SKM-1 (cell line): ENCODE results near the gene NUMB.

Source experiments
- DNase-seq: peaks from one replicate; lab custom pipeline; 2025; ENCODE audit not compliant: unreplicated experiment; lab: John Stamatoyannopoulos, UW

NUMB gene

GRCh38 chr14:73262427-73263183 is 195.7 kb downstream of the NUMB start:
- DNase-seq: no peak

- DNase-seq: no peak
Measured at GRCh38 chr14:73261520-73262426, 196.6 kb downstream of the NUMB start.

- DNase-seq: no peak
Measured at GRCh38 chr14:73261075-73261474, 197.3 kb downstream of the NUMB start.

- no peak for DNase-seq
Measured at GRCh38 chr14:73260574-73260973, 197.8 kb downstream of the NUMB start.

GRCh38 chr14:73259837-73260236 is 198.5 kb downstream of the NUMB start:
- no peak for DNase-seq

GRCh38 chr14:73258845-73259611 is 199.3 kb downstream of the NUMB start:
- no peak for DNase-seq

GRCh38 chr14:73258076-73258475 is 200.3 kb downstream of the NUMB start:
- no peak for DNase-seq

- DNase-seq: no peak
Measured at GRCh38 chr14:73255693-73256225, 202.6 kb downstream of the NUMB start.

GRCh38 chr14:73255005-73255400 is 203.3 kb downstream of the NUMB start:
- DNase-seq: no peak

- DNase-seq: no peak
Measured at GRCh38 chr14:73254247-73255004, 203.9 kb downstream of the NUMB start.

GRCh38 chr14:73253721-73254120 is 204.6 kb downstream of the NUMB start:
- DNase-seq: no peak

- DNase-seq: no peak
Measured at GRCh38 chr14:73253323-73253610, 205.1 kb downstream of the NUMB start.

- DNase-seq: no peak
Measured at GRCh38 chr14:73252491-73253322, 205.6 kb downstream of the NUMB start.

- DNase-seq: no peak
Measured at GRCh38 chr14:73251516-73252215, 206.7 kb downstream of the NUMB start.

GRCh38 chr14:73250781-73251500 is 207.4 kb downstream of the NUMB start:
- no peak for DNase-seq

GRCh38 chr14:73250317-73250713 is 208.0 kb downstream of the NUMB start:
- DNase-seq: no peak

- no peak for DNase-seq
Measured at GRCh38 chr14:73249564-73250316, 208.6 kb downstream of the NUMB start.

- DNase-seq: no peak
Measured at GRCh38 chr14:73249108-73249507, 209.2 kb downstream of the NUMB start.
